Brain microvascular endothelial cell (primary cell): ENCODE results near the gene DPP10.

Source experiments
- DNase-seq: peaks from one replicate; pipeline ENCODE4 v3.0.0-alpha.2; 2020
- H3K27ac ChIP-seq: fragments of 250-450 bp; sonication (Bioruptor Pico); 2 replicates; pipeline ENCODE4 v1.5.1; 2020; ENCODE audit warnings: mild to moderate bottlenecking, moderate library complexity
- H3K27me3 ChIP-seq: fragments of 250-450 bp; sonication (Bioruptor Pico); replicated peaks from 2 replicates; pipeline ENCODE4 v1.5.1; 2020; ENCODE audit warnings: mild to moderate bottlenecking
- H3K36me3 ChIP-seq: fragments of 250-450 bp; sonication (Bioruptor Pico); replicated peaks from 2 replicates; pipeline ENCODE4 v1.5.1; 2020; ENCODE audit warnings: mild to moderate bottlenecking
- H3K4me3 ChIP-seq: 2 replicates; pipeline ENCODE4 v1.5.1; 2011; ENCODE audit warnings: low read depth, mild to moderate bottlenecking, control low read depth, low read length, moderate library complexity
- CTCF ChIP-seq: IDR thresholded peaks from 2 replicates; pipeline ENCODE4 v1.5.1; 2011; ENCODE audit warnings: low read depth, mild to moderate bottlenecking, moderate library complexity, low read length, control low read depth, inconsistent platforms; ENCODE audit errors: missing control alignments
- in situ Hi-C: cut with HindIII; loops from 2 replicates; pipeline ENCODE4 v1.10.0; 2017; ENCODE audit warnings: low sequenced_read_pairs, low pct_ligation_motif_present

The DPP10 gene

DNA sequence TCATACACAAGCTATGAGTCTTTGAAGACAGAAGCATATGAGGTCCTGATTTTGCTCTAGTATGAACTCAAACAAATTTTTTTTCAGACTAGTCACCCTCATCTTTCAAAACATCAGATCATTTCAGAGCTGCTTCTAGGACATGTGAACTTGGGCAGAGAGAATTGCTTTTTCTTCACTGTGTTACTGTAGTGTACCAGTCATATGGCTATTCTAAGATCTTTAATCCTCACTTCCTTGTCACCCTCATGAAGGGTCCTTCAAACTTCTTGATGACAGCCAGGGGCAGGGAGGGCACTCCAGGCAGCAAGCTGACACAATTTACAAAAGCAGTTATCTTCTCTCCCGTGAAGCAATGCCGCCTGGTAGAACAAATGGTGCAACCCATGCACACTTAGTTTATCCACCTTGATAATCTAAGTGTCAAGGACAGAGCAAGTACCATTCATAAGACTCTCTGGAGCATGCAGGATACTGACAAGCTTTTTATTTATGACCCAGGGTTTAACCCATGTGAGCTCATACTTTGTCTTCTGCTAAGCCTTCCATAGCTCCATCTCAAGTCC, 200.6 kb downstream of the DPP10 start:
- in situ Hi-C loops = no loop called here
- no peak overlapping the region for H3K4me3 ChIP-seq
- H3K27me3 ChIP-seq = no peaks in the 10 kb centered on the region
- no peak for DNase-seq
- no peaks in the 10 kb centered on the region for H3K36me3 ChIP-seq
- TF ChIP-seq CTCF = no peak
- H3K27ac ChIP-seq = no peak overlapping the region

DNA sequence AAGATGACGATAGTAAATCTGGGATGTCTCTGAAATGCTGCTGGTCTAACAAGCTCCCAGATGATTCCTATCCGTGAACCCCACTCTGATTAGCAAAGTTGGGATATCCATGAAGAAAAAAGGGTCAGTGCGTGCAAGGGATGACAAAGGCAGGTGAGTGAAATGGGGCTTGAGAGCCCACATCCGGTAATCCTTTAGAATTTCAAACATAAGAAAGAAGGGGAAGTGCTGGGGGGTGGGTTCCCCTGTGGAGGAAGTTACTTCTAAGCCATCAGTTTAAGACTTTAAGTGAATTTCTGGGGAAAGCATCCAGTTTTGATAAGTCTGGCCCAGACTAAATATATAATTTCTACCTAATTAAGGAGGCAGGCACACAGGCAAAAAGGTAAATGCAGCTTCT, 209.5 kb downstream of the DPP10 start:
- in situ Hi-C loops = no loop called here
- TF ChIP-seq CTCF = no peak
- H3K27me3 ChIP-seq = no peaks in the 10 kb centered on the region
- H3K4me3 ChIP-seq = no peak overlapping the region
- no peak for DNase-seq
- H3K27ac ChIP-seq = no peak overlapping the region
- H3K36me3 ChIP-seq = no peaks in the 10 kb centered on the region

- DNase-seq = no peak
- Histone ChIP-seq H3K36me3 (no peaks in the 10 kb centered on the region), H3K4me3 (no peak overlapping the region), H3K27ac (no peak overlapping the region), H3K27me3 (no peaks in the 10 kb centered on the region)
- in situ Hi-C loops = no loop called here
- no peak for TF ChIP-seq CTCF
Measured at GRCh38 chr2:114659880-114660279, 217.4 kb downstream of the DPP10 start.

- in situ Hi-C loops = no loop called here
- Histone ChIP-seq H3K36me3 (no peaks in the 10 kb centered on the region), H3K27ac (no peak overlapping the region), H3K4me3 (peak overlapping the region; percentile 22), H3K27me3 (no peaks in the 10 kb centered on the region)
- no peak for TF ChIP-seq CTCF
- DNase-seq = no peak
Measured at GRCh38 chr2:114661971-114662939, 219.8 kb downstream of the DPP10 start.

DNA sequence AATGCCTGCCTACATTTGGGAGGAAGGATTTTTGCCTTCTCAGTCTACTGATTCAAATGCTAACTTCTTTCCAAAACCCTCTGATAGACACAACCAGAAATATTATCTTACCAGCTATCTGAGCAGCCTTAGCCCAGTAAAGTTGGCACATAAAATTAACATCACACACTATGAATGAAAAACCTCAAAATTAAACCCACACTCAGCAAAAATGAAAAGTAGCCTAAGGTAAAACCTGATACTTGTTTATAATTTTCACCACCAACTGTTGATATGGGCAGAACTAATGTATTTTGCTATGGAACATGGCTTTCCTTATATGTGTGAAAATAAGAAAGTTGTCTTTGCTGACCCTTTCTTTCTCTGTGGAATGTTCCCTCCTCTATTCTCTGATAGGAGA, 226.0 kb downstream of the DPP10 start:
- DNase-seq = no peak
- Histone ChIP-seq H3K4me3 (no peak overlapping the region), H3K36me3 (no peaks in the 10 kb centered on the region), H3K27me3 (no peaks in the 10 kb centered on the region), H3K27ac (no peak overlapping the region)
- in situ Hi-C loops = no loop called here
- TF ChIP-seq CTCF = no peak
